Neural cell (in vitro differentiated cells): ENCODE data around the gene STX1A.

Experiments used
- EZH2 ChIP-seq: fragments of 200-600, 300-800 bp; shearing (Covaris generic), sonication (generic); IDR thresholded peaks from 2 replicates; pipeline ENCODE4 v1.6.1; 2014; ENCODE audit warnings: antibody characterized with exemption, low read length, borderline replicate concordance, mild to moderate bottlenecking; ENCODE audit not compliant: insufficient read depth, poor library complexity, severe bottlenecking
- RAD21 ChIP-seq: fragments of 450-650 bp; conservative IDR thresholded peaks from 2 replicates; pipeline ENCODE4 v1.6.1; 2014; ENCODE audit warnings: antibody characterized with exemption, mild to moderate bottlenecking, moderate library complexity
- TF ChIP-seq, protein P1 (sequence below): fragments of 450-650 bp; IDR thresholded peaks from 2 replicates; pipeline ENCODE4 v1.5.1; 2014; ENCODE audit warnings: antibody characterized with exemption, mild to moderate bottlenecking, moderate library complexity; ENCODE audit not compliant: poor library complexity, severe bottlenecking

DNA sequence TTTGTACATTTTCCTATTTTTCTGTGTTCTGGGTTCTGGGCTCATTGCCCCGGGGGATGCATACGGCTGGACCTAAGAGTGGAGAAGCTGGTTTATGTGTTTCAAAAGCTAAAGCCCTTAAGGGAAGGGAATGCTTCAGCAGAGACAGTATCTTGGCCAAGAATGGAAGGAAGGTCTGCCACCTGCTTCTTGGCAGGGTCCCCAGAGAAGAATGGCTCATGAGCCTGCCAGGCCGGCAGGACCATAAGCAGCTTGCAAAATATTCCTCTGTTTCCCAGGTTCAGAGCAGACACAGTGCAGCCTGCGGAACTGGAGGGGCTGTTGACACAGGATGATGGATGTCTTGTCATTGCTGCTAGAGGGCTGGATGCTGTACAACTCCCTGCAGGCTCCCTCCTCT is 26.9 kb upstream of the STX1A start:
- TF ChIP-seq, protein P1, sequence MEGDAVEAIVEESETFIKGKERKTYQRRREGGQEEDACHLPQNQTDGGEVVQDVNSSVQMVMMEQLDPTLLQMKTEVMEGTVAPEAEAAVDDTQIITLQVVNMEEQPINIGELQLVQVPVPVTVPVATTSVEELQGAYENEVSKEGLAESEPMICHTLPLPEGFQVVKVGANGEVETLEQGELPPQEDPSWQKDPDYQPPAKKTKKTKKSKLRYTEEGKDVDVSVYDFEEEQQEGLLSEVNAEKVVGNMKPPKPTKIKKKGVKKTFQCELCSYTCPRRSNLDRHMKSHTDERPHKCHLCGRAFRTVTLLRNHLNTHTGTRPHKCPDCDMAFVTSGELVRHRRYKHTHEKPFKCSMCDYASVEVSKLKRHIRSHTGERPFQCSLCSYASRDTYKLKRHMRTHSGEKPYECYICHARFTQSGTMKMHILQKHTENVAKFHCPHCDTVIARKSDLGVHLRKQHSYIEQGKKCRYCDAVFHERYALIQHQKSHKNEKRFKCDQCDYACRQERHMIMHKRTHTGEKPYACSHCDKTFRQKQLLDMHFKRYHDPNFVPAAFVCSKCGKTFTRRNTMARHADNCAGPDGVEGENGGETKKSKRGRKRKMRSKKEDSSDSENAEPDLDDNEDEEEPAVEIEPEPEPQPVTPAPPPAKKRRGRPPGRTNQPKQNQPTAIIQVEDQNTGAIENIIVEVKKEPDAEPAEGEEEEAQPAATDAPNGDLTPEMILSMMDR, result no peak
- TF ChIP-seq RAD21 (no peak), EZH2 (no peak)
